Prostate gland (tissue), 2 donors: ENCODE data around the gene ZNF831.

Experiments
- POLR2A ChIP-seq: fragments of 450-650 bp; IDR thresholded peaks from one replicate; pipeline ENCODE4 v1.6.1; 2016; ENCODE audit warnings: antibody characterized with exemption, mild to moderate bottlenecking
- TF ChIP-seq, protein P1 (sequence below), 4 experiments: fragments of 200-600 bp in 2 of 4; fragments of 450-650 bp in 2 of 4; sonication (generic) in 2 of 4; IDR thresholded peaks; 1 replicate in 3 of 4; 2 replicates in 1 of 4; pipeline ENCODE4 v1.5.1; 2016 to 2019; ENCODE audit warnings: antibody characterized with exemption in 4 of 4, mild to moderate bottlenecking in 2 of 4, moderate library complexity in 2 of 4

DNA sequence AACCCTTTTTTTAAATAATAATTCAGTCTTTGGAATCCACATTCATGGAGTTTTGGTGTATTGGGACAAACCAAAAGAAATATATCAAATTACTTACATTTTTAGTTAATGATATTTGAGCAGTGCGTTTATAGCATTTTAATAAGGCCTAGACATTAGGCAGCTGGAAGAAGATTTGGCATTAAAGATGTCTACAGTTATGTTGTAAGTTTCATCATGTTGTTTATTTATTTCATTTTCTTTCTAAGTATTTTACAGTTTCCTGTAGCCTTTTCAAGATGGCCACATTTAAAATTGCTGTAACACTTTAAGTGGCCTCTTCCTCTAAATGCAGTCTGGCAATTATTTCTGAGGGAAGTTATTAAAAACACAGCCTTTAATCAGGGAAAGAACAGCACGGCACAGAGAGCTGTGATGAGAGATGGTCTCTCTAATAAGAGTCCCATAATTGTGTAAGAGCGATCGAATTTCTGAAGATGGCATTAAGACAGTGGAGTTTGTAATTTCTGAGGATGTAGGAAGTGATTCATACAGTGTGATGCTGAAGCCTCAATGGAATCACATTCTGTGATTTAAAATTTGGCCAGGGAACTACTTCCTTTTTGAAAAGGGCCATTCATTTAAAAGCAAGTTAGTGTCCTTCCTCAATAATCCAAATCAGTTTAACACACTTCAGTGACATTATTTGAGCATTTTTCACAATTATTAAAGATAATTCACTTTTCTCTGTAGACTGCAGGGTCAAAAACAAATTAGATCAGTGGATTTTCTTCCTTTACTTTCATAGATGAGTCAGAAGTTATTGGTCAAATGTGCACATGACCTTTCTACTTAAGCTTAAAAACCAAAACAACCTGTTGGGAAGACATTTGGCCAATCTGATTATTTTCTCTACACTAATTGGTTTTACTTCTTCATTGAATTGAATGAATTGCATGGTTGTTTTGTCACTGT is 84.4 kb downstream of the ZNF831 start:
- TF ChIP-seq, protein P1, sequence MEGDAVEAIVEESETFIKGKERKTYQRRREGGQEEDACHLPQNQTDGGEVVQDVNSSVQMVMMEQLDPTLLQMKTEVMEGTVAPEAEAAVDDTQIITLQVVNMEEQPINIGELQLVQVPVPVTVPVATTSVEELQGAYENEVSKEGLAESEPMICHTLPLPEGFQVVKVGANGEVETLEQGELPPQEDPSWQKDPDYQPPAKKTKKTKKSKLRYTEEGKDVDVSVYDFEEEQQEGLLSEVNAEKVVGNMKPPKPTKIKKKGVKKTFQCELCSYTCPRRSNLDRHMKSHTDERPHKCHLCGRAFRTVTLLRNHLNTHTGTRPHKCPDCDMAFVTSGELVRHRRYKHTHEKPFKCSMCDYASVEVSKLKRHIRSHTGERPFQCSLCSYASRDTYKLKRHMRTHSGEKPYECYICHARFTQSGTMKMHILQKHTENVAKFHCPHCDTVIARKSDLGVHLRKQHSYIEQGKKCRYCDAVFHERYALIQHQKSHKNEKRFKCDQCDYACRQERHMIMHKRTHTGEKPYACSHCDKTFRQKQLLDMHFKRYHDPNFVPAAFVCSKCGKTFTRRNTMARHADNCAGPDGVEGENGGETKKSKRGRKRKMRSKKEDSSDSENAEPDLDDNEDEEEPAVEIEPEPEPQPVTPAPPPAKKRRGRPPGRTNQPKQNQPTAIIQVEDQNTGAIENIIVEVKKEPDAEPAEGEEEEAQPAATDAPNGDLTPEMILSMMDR (IDR thresholded peaks at IDR 0.05): no peak
- TF ChIP-seq POLR2A: no peak
